ENCODE measurements around the gene RPL13A. TPM values are rescaled to one million over a fixed set of nuclear protein-coding genes. Genes with fewer than 3 reads are reported as not detected.

The RPL13A gene
- total and polyA plus RNA-seq, 9 of the 15 experiments (the other 6 are each of a cell fraction or from before 2014, with no cell fraction given) = 1,744 to 5,482 (median 2,949) TPM

DNA sequence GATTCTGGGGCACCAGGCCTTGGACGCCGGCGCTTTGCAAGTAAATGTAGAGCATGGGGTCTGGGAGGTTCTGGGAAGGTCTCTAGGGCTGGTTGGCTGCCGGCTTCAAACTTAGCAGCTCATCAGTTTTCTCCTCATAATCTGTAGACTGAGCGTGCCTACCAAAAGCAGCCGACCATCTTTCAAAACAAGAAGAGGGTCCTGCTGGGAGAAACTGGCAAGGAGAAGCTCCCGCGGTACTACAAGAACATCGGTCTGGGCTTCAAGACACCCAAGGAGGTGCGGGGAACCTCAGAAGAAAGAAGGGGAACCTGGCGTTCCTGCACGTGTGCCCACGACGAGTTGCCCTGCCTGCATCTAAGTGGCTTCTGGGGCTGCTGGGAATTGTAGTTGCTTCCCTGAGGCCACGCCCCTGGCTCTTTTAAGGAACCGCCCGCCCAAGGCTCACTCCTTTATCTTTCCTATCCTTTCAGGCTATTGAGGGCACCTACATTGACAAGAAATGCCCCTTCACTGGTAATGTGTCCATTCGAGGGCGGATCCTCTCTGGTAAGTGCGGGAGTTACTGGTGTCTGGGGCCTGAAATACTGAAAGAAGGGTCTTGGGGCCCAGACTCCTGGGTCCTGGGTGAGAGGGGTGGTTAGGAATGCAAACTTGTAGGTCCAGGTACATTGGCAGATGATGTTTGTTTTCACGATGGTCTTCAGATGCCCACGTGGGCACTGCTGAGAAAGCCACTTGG, 9.8 kb downstream of the RPL13A start (continued):
- TF ChIP-seq, protein P1, sequence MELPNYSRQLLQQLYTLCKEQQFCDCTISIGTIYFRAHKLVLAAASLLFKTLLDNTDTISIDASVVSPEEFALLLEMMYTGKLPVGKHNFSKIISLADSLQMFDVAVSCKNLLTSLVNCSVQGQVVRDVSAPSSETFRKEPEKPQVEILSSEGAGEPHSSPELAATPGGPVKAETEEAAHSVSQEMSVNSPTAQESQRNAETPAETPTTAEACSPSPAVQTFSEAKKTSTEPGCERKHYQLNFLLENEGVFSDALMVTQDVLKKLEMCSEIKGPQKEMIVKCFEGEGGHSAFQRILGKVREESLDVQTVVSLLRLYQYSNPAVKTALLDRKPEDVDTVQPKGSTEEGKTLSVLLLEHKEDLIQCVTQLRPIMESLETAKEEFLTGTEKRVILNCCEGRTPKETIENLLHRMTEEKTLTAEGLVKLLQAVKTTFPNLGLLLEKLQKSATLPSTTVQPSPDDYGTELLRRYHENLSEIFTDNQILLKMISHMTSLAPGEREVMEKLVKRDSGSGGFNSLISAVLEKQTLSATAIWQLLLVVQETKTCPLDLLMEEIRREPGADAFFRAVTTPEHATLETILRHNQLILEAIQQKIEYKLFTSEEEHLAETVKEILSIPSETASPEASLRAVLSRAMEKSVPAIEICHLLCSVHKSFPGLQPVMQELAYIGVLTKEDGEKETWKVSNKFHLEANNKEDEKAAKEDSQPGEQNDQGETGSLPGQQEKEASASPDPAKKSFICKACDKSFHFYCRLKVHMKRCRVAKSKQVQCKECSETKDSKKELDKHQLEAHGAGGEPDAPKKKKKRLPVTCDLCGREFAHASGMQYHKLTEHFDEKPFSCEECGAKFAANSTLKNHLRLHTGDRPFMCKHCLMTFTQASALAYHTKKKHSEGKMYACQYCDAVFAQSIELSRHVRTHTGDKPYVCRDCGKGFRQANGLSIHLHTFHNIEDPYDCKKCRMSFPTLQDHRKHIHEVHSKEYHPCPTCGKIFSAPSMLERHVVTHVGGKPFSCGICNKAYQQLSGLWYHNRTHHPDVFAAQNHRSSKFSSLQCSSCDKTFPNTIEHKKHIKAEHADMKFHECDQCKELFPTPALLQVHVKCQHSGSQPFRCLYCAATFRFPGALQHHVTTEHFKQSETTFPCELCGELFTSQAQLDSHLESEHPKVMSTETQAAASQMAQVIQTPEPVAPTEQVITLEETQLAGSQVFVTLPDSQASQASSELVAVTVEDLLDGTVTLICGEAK (IDR thresholded peaks at IDR 0.05) = no peak
- TF ChIP-seq, protein P1 (CRISPR knock-in tag; IDR thresholded peaks at IDR 0.05) = no peak
- TF ChIP-seq RBM39 (optimal IDR thresholded peaks at IDR 0.05; ENCODE audit: low read depth, low read length) (no peak), SMARCC2 (IDR thresholded peaks at IDR 0.05; ENCODE audit: low read depth) (no peak), TOE1 (IDR thresholded peaks at IDR 0.05; ENCODE audit: borderline replicate concordance) (no peak), TOE1 (CRISPR knock-in tag; IDR thresholded peaks at IDR 0.05; ENCODE audit: borderline replicate concordance, low read depth) (no peak), ZNF184 (CRISPR knock-in tag; IDR thresholded peaks at IDR 0.05) (no peak), MCM7 (IDR thresholded peaks at IDR 0.05) (no peak), MEF2A (IDR thresholded peaks at IDR 0.05; ENCODE audit: control insufficient read depth, low read depth, low read length) (no peak), ZNF165 (CRISPR knock-in tag; IDR thresholded peaks at IDR 0.05; ENCODE audit: borderline replicate concordance) (no peak), PYGO2 (tag; IDR thresholded peaks at IDR 0.05) (no peak), KHSRP (IDR thresholded peaks at IDR 0.05) (no peak)
